ENCODE measurements around the gene REEP3.
A peak's percentile ranks its signal among the peaks of the same experiment; 100 is the strongest.

REEP3 gene

DNA sequence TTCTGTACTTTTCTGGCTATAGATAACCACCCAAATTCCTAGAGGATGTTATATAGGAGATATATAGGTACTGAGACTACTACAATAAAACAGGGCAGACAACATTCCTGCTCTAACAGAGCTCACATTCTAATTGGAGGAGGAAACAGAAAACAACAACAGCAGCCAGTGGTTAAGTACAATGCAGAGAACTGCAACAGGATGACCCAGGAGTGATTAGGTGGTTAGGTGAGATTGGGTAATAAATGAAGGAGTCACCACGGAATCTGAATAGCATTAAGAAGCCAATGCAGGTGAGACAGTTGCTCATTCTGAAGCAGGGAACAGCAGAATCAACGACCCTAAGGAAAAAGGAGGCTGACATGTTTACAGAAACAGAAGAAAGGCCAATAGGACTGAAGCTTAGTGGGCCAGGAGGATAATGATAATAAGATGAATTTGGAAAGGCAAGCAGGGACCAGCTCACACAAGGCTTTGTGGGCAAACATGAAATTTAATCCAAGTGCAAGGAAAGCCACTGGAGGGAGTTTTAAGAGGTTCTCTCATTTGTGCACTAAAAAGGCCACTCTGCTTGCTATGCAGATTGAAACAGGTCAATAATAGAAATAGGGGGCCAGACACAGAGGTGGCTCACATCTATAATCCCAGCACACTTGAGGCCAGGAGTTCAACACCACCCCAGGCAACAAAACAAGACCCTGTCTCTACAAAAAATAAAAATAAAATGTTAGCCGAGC lies 16.9 kb upstream of the REEP3 start:
- TF ChIP-seq, protein P1, sequence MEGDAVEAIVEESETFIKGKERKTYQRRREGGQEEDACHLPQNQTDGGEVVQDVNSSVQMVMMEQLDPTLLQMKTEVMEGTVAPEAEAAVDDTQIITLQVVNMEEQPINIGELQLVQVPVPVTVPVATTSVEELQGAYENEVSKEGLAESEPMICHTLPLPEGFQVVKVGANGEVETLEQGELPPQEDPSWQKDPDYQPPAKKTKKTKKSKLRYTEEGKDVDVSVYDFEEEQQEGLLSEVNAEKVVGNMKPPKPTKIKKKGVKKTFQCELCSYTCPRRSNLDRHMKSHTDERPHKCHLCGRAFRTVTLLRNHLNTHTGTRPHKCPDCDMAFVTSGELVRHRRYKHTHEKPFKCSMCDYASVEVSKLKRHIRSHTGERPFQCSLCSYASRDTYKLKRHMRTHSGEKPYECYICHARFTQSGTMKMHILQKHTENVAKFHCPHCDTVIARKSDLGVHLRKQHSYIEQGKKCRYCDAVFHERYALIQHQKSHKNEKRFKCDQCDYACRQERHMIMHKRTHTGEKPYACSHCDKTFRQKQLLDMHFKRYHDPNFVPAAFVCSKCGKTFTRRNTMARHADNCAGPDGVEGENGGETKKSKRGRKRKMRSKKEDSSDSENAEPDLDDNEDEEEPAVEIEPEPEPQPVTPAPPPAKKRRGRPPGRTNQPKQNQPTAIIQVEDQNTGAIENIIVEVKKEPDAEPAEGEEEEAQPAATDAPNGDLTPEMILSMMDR (conservative IDR thresholded peaks at IDR 0.05; ENCODE audit: control insufficient read depth, insufficient read depth, low read depth, low read length), result no peak
- no peak overlapping the region for H3K4me3 ChIP-seq (ENCODE audit: control insufficient read depth, low read depth, low read length)
- no peak for DNase-seq (ENCODE audit: low read depth)

DNA sequence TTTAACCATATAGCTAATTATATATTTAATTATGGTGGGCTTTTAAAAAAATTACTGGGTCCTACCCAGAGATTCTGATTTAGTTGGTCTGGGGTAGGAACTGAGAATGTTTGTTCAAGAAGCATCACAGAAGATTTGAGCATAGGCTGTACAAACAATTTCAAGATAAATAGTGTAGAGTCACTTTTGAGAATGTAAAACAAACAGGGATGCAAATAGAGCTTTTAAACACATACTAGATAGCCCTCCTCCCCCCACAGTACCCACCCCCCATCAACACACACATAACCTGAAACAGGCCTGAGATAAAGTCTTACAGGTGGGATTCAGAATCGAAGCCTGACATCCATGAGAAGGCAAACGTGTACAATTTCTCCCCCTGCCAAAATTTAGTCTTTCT lies 15.6 kb upstream of the REEP3 start:
- no peak for DNase-seq (ENCODE audit: low read depth)
- TF ChIP-seq, protein P1 (conservative IDR thresholded peaks at IDR 0.05; ENCODE audit: control insufficient read depth, insufficient read depth, low read depth, low read length), result no peak
- H3K4me3 ChIP-seq (ENCODE audit: control insufficient read depth, low read depth, low read length), result no peak overlapping the region

DNA sequence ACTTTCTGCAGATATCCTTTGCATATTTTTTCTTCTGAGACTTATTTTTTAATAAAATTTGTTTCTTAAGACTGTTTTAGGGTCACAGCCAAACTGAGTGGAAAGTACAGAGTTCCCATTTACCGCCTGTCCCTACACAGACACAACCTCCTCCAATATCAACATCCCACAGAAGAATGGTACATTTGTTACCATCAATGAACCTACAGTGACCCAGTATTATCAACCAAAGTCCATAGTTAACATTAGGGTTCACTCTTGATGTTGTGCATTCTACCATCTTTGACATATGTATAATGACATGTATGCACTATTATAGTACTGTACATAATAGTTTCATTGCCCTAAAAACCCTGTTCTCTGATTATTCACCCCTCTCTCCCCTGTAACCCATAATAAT lies 14.6 kb upstream of the REEP3 start:
- TF ChIP-seq, protein P1 (conservative IDR thresholded peaks at IDR 0.05; ENCODE audit: control insufficient read depth, insufficient read depth, low read depth, low read length), result no peak
- DNase-seq (ENCODE audit: low read depth), result no peak
- H3K4me3 ChIP-seq (ENCODE audit: control insufficient read depth, low read depth, low read length), result no peak overlapping the region

DNA sequence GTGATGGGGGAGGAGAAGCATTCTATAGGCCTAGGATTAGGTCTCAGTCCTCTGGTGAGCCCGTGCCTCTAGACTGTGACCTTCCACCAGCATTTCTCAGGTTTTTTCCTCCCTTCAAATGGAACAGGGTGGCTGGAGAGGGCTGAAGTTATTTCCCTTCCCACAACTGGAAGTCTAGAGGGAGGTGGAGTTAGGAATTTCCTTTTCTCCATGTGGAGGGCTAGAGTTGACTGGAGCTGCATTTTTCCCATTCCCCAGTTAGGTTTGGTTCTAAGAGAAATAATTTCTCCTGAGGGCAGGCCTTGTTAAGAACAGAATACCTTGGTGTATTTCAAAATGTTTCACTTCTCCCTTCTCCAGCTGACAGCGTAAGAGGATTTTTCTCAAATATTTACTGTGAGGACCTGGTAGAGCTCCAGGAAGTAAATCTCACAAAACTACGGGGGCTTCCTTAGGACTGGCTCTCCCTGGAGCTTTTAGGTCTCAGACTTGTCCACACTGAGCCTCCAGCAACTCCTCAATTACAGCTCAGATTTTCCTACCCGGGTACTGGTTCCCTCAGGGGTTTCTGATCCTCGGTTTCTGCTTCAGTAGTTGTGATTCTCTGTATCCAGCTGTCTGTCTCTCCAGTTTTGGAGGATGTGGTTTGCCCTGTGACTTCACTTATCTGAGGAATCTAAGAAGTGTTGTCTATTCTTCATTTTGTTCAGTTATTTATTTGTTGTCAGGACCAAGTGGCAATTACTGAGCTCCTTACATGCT lies 6.0 kb upstream of the REEP3 start:
- H3K4me3 ChIP-seq (ENCODE audit: control insufficient read depth, low read depth, low read length), result no peak overlapping the region
- TF ChIP-seq, protein P1 (conservative IDR thresholded peaks at IDR 0.05; ENCODE audit: control insufficient read depth, insufficient read depth, low read depth, low read length), result no peak
- peak; percentile 51 for DNase-seq (ENCODE audit: low read depth)

DNA sequence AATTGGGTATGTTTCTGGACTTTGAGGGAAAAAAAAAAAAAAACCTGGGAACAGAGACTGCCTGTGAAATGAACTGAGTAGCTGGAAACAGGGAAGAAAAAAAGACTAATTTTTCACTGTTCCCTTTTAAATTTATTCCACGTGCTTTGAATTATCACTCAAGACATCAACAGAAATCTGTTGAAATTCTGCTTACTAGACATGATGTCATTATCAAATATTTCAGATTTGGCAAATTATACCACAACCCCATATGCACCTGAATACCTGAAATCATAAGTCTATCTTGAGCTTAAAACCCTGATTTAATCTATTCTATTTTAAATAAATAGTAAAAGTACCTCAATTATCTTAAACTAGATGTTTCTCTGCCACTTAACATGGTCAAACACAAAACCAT lies 5.0 kb upstream of the REEP3 start:
- no peak overlapping the region for H3K4me3 ChIP-seq (ENCODE audit: control insufficient read depth, low read depth, low read length)
- DNase-seq (ENCODE audit: low read depth), result no peak
- TF ChIP-seq, protein P1 (conservative IDR thresholded peaks at IDR 0.05; ENCODE audit: control insufficient read depth, insufficient read depth, low read depth, low read length), result no peak

DNA sequence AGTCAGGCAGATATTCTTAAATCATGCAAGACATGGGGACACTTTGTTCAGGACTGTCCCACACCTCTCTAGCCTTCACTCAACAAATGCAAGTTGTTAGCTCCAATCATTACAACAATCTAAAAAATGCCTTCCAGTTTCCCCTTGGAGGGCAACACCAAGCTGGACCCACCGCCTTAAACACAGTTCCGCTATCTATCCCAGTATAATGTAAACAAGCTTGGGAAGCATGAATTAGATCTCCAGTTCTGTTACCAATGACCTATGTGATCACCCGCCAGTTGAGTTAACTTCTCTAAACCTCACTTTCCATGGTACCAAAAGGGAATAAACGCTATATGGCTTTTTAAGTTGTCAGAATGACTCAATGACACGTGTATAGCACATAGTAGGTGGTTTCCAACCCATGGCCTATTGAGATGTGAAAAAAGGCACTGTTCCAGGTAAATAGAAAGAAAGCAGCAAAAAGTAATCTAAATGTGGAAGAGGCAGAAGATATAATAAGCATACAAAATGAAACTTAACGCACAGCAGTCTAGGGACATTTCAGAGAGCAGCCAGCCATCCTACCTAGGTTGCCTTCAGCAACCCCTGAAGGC lies 2.4 kb upstream of the REEP3 start:
- no peak overlapping the region for H3K4me3 ChIP-seq (ENCODE audit: control insufficient read depth, low read depth, low read length)
- TF ChIP-seq, protein P1 (conservative IDR thresholded peaks at IDR 0.05; ENCODE audit: control insufficient read depth, insufficient read depth, low read depth, low read length), result no peak
- DNase-seq (ENCODE audit: low read depth), result no peak
